IMR-90 (cell line): ENCODE data around the gene LLPH. TPM values are rescaled to one million over a fixed set of nuclear protein-coding genes. Genes with fewer than 3 reads are reported as not detected.

Experiments used
- ATAC-seq: fragments of 200-7000 bp; cut with Tn5 transposase; 2 replicates; pipeline ENCODE4 v1.9.1; 2020; ENCODE audit warnings: low read depth, mild to moderate bottlenecking, moderate library complexity
- BruUV-seq: library from RNA; stranded (reverse); fragments of 400-500 nt; replicated peaks from 2 replicates; lab custom pipeline; 2021; lab: Mats Ljungman, UMichigan
- CTCF ChIA-PET: fragments of 300-600 bp; formaldehyde crosslinking; extraction: SDS; loops from one replicate; lab custom pipeline; 2021; ENCODE audit warnings: antibody characterized with exemption; lab: Yijun Ruan, JAX
- POLR2A ChIA-PET: fragments of 300-600 bp; sonication (Branson Sonifier 250); formaldehyde crosslinking; loops from one replicate; lab custom pipeline; 2022; ENCODE audit warnings: antibody characterized with exemption; ENCODE audit not compliant: unreplicated experiment; lab: Charles Lee
- DNase-seq: peaks from one replicate; pipeline ENCODE4 v3.0.0; 2013
- H2AFZ ChIP-seq: replicated peaks from 2 replicates; pipeline ENCODE3; 2013; ENCODE audit warnings: low read length, mild to moderate bottlenecking; ENCODE audit not compliant: poor library complexity
- H2AK5ac ChIP-seq: 2 replicates; pipeline ENCODE4 v1.6.1; 2013; ENCODE audit warnings: low read depth, low read length, inconsistent platforms
- H2AK9ac ChIP-seq: replicated peaks from 2 replicates; pipeline ENCODE3; 2013; ENCODE audit warnings: mild to moderate bottlenecking, low read depth, low read length, moderate library complexity; ENCODE audit not compliant: poor library complexity
- H2BK120ac ChIP-seq: 2 replicates; pipeline ENCODE4 v1.6.1; 2013; ENCODE audit warnings: low read depth, low read length, inconsistent platforms
- H2BK15ac ChIP-seq: 3 replicates; pipeline ENCODE4 v1.6.1; 2013; ENCODE audit warnings: low read depth, low read length, inconsistent platforms
- H2BK20ac ChIP-seq: 2 replicates; pipeline ENCODE4 v1.6.1; 2013; ENCODE audit warnings: low read depth, mild to moderate bottlenecking, inconsistent platforms, low read length, moderate library complexity
- H2BK5ac ChIP-seq: 2 replicates; pipeline ENCODE4 v1.6.1; 2013; ENCODE audit warnings: mild to moderate bottlenecking, low read depth, low read length, inconsistent platforms; ENCODE audit not compliant: poor library complexity, severe bottlenecking
- H3K14ac ChIP-seq: replicated peaks from 2 replicates; pipeline ENCODE4 v1.6.1; 2013; ENCODE audit warnings: low read depth, low read length, inconsistent platforms
- H3K18ac ChIP-seq: 2 replicates; pipeline ENCODE4 v1.6.1; 2013; ENCODE audit warnings: low read depth, low read length, control low read depth
- H3K23ac ChIP-seq: 2 replicates; pipeline ENCODE4 v1.6.1; 2013; ENCODE audit warnings: low read depth, low read length, inconsistent platforms
- H3K27ac ChIP-seq: 2 replicates; pipeline ENCODE4 v1.5.1; 2013; ENCODE audit warnings: mild to moderate bottlenecking, control low read depth, low read length; ENCODE audit not compliant: insufficient read depth
- H3K27me3 ChIP-seq: 2 replicates; pipeline ENCODE4 v1.6.1; 2013; ENCODE audit warnings: low read length; ENCODE audit not compliant: control insufficient read depth, insufficient read depth
- H3K36me3 ChIP-seq: 2 replicates; pipeline ENCODE4 v1.6.1; 2013; ENCODE audit warnings: low read length, mixed read lengths; ENCODE audit not compliant: control insufficient read depth, insufficient read depth
- H3K4ac ChIP-seq: 2 replicates; pipeline ENCODE4 v1.6.1; 2013; ENCODE audit warnings: low read depth, low read length, inconsistent platforms
- H3K4me1 ChIP-seq: 2 replicates; pipeline ENCODE4 v1.6.1; 2013; ENCODE audit warnings: low read length, mixed read lengths; ENCODE audit not compliant: control insufficient read depth, insufficient read depth
- H3K4me2 ChIP-seq: 2 replicates; pipeline ENCODE4 v1.6.1; 2013; ENCODE audit warnings: low read depth, mild to moderate bottlenecking, control low read depth, low read length, moderate library complexity
- H3K4me3 ChIP-seq: 2 replicates; pipeline ENCODE4 v1.5.1; 2013; ENCODE audit warnings: low read depth, mild to moderate bottlenecking, control low read depth, low read length, moderate library complexity; ENCODE audit not compliant: insufficient read depth
- H3K56ac ChIP-seq: 2 replicates; pipeline ENCODE4 v1.6.1; 2013; ENCODE audit warnings: low read length, inconsistent platforms; ENCODE audit not compliant: insufficient read depth; ENCODE audit errors: extremely low read depth
- H3K79me1 ChIP-seq, 2 experiments: 2 replicates each; pipeline ENCODE4 v1.6.1; 2013; ENCODE audit warnings: low read length in 2 of 2, inconsistent platforms in 1 of 2, low read depth in 1 of 2
- H3K9ac ChIP-seq: 2 replicates; pipeline ENCODE4 v1.6.1; 2013; ENCODE audit warnings: low read depth, low read length, control low read depth
- H3K9me1 ChIP-seq: 2 replicates; pipeline ENCODE4 v1.6.1; 2013; ENCODE audit warnings: low read length, inconsistent platforms; ENCODE audit not compliant: insufficient read depth
- H3K9me3 ChIP-seq: 2 replicates; pipeline ENCODE4 v1.6.1; 2013; ENCODE audit warnings: low read length; ENCODE audit not compliant: control insufficient read depth, insufficient read depth
- H4K20me1 ChIP-seq: 2 replicates; pipeline ENCODE4 v1.6.1; 2013; ENCODE audit warnings: low read length, inconsistent platforms; ENCODE audit not compliant: insufficient read depth
- H4K5ac ChIP-seq: 2 replicates; pipeline ENCODE4 v1.6.1; 2013; ENCODE audit warnings: mild to moderate bottlenecking, low read depth, low read length, control low read depth
- H4K8ac ChIP-seq, 2 experiments: 2 replicates each; pipeline ENCODE4 v1.6.1; 2013; ENCODE audit warnings: low read depth in 2 of 2, low read length in 2 of 2, control low read depth in 1 of 2, inconsistent platforms in 1 of 2
- H4K91ac ChIP-seq: 2 replicates; pipeline ENCODE4 v1.6.1; 2013; ENCODE audit warnings: low read depth, low read length, inconsistent platforms; ENCODE audit not compliant: insufficient read depth
- BHLHE40 ChIP-seq: fragments of 150-350 bp; IDR thresholded peaks from 2 replicates; pipeline ENCODE4 v1.6.1; 2016; ENCODE audit warnings: mild to moderate bottlenecking, low read depth, low read length
- CEBPB ChIP-seq: IDR thresholded peaks from 2 replicates; pipeline ENCODE4 v1.6.1; 2012; ENCODE audit warnings: low read depth, low read length, improper control_type of control experiment
- FOS ChIP-seq: fragments of 150-350 bp; IDR thresholded peaks from 2 replicates; pipeline ENCODE4 v1.6.1; 2016; ENCODE audit warnings: low read depth, low read length
- MAFK ChIP-seq: IDR thresholded peaks from 2 replicates; pipeline ENCODE4 v1.6.1; 2012; ENCODE audit warnings: low read depth, low read length, improper control_type of control experiment
- NFE2L2 ChIP-seq: fragments of 150-350 bp; IDR thresholded peaks from 2 replicates; pipeline ENCODE4 v1.6.1; 2016; ENCODE audit warnings: low read depth, mild to moderate bottlenecking, low read length
- POLR2A ChIP-seq: IDR thresholded peaks from 2 replicates; pipeline ENCODE4 v1.6.1; 2012; ENCODE audit warnings: mild to moderate bottlenecking, low read depth, low read length
- RAD21 ChIP-seq: IDR thresholded peaks from 2 replicates; pipeline ENCODE4 v1.6.1; 2012; ENCODE audit warnings: low read length, improper control_type of control experiment
- SMC3 ChIP-seq: fragments of 150-350 bp; IDR thresholded peaks from 2 replicates; pipeline ENCODE4 v1.6.1; 2016; ENCODE audit warnings: low read depth, mild to moderate bottlenecking, antibody characterized with exemption, low read length, moderate library complexity
- USF2 ChIP-seq: fragments of 150-350 bp; IDR thresholded peaks from 2 replicates; pipeline ENCODE4 v1.6.1; 2017; ENCODE audit warnings: mild to moderate bottlenecking, antibody characterized with exemption, low read length, low read depth
- WGBS, 2 experiments: methylation state at CpG; one replicate each; pipeline versions ENCODE4 v1.1.5 to v1.1.7; 2013; ENCODE audit warnings: missing lambda C conversion rate in 2 of 2; ENCODE audit not compliant: insufficient read length in 1 of 2; ENCODE audit errors: extremely low coverage in 2 of 2; 5-methylcytosine and 5-hydroxymethylcytosine counted together
- dilution Hi-C: fragments of 300-500 bp; cut with HindIII; formaldehyde crosslinking; loops from one replicate; pipeline ENCODE4 v1.14.3; 2018; ENCODE audit warnings: low sequenced_read_pairs; ENCODE audit not compliant: unreplicated experiment
- in situ Hi-C: fragments of 300-500 bp; cut with MboI; formaldehyde crosslinking; loops from 3 replicates; pipeline ENCODE4 v1.14.3; 2019; ENCODE audit warnings: low sequenced_read_pairs, inconsistent platforms, mixed read lengths
- intact Hi-C: fragments of 100-400 bp; cut with micrococcal nuclease; formaldehyde crosslinking; loops from 2 replicates; pipeline ENCODE4 v1.10.0; 2022
- polyA plus RNA-seq, 3 experiments: library from polyadenylated mRNA; depleted of rRNA; stranded (reverse); fragments of >200 nt; gene quantifications; 2 replicates each; pipeline ENCODE4 v1.2.3, GENCODE V29; 2012; ENCODE audit warnings: low replicate concordance in 1 of 3
- total RNA-seq: library from RNA; depleted of rRNA; stranded (reverse); fragments of >200 nt; gene quantifications from 2 replicates; pipeline ENCODE4 v1.2.3, GENCODE V29; 2012
- TF ChIP-seq, protein P1 (sequence below): conservative IDR thresholded peaks from 2 replicates; pipeline ENCODE4 v1.5.1; 2012; ENCODE audit warnings: mild to moderate bottlenecking, low read depth, low read length, improper control_type of control experiment
- TF ChIP-seq, protein P2 (sequence below): fragments of 150-350 bp; IDR thresholded peaks from 2 replicates; pipeline ENCODE4 v1.6.1; 2016; ENCODE audit warnings: low read depth, mild to moderate bottlenecking, low read length, moderate library complexity, borderline replicate concordance

LLPH gene
- total and polyA plus RNA-seq, 2 of the 4 experiments (the other 2 are of a cell fraction): 2.7 to 17.0 TPM

DNA sequence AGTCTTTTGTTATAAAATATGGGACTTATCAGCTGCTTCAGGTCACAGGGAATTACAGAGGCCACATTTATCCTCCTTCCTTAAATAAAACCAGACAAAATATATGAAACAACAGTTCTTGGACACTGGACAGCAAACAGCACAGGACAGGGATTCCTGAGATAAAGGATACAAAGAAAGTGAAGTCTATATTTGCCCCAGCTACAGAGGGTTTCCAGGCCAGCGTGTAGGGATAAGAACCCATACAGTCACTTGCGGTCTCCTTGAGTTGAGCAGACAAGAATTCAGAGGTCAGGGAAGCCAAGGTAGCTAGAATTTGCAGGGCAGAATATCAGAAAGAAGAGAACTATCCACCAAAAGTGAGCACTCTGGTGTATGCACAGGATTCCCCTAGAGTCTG, 8.8 kb upstream of the LLPH start:
- Histone ChIP-seq H3K18ac (no peak overlapping the region), H2BK15ac (no peak overlapping the region), H2AK9ac (no peak overlapping the region), H4K8ac (no peak overlapping the region), H3K4me1 (no peaks in the 10 kb centered on the region), H3K4me2 (no peak overlapping the region), H3K9ac (no peak overlapping the region), H2AK5ac (no peak overlapping the region), H3K9me3 (peaks cover 6% of the 10 kb centered on the region), H2BK20ac (no peak overlapping the region), H3K4me3 (no peak overlapping the region), H3K9me1 (no peaks in the 10 kb centered on the region), H4K91ac (no peak overlapping the region), H2BK120ac (no peak overlapping the region), H2AFZ (no peak overlapping the region), H3K27ac (no peak overlapping the region), H2BK5ac (no peak overlapping the region), H3K79me1 (peaks cover 31 to 36% of the 10 kb centered on the region in 2 experiments), H3K4ac (no peak overlapping the region), H3K23ac (no peak overlapping the region), H4K5ac (no peak overlapping the region), H3K27me3 (no peaks in the 10 kb centered on the region), H3K36me3 (peaks cover 20% of the 10 kb centered on the region), H3K56ac (no peak overlapping the region), H4K20me1 (no peaks in the 10 kb centered on the region), H3K14ac (no peak overlapping the region)
- POLR2A ChIA-PET: no interaction called here
- no TSS peak for BruUV-seq
- no CpG with 5 or more reads among the region's 2 CpGs for WGBS, 2 experiments
- dilution Hi-C loops: no loop called here
- intact Hi-C loops: no loop called here
- no peak for ATAC-seq
- CTCF ChIA-PET: no interaction called here
- no peak for DNase-seq
- in situ Hi-C loops: no loop called here
- TF ChIP-seq BHLHE40: no peak
- no peak for TF ChIP-seq POLR2A
- TF ChIP-seq NFE2L2: no peak
- TF ChIP-seq RAD21: no peak
- no peak for TF ChIP-seq FOS
- TF ChIP-seq, protein P1, sequence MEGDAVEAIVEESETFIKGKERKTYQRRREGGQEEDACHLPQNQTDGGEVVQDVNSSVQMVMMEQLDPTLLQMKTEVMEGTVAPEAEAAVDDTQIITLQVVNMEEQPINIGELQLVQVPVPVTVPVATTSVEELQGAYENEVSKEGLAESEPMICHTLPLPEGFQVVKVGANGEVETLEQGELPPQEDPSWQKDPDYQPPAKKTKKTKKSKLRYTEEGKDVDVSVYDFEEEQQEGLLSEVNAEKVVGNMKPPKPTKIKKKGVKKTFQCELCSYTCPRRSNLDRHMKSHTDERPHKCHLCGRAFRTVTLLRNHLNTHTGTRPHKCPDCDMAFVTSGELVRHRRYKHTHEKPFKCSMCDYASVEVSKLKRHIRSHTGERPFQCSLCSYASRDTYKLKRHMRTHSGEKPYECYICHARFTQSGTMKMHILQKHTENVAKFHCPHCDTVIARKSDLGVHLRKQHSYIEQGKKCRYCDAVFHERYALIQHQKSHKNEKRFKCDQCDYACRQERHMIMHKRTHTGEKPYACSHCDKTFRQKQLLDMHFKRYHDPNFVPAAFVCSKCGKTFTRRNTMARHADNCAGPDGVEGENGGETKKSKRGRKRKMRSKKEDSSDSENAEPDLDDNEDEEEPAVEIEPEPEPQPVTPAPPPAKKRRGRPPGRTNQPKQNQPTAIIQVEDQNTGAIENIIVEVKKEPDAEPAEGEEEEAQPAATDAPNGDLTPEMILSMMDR: no peak
- TF ChIP-seq, protein P2, sequence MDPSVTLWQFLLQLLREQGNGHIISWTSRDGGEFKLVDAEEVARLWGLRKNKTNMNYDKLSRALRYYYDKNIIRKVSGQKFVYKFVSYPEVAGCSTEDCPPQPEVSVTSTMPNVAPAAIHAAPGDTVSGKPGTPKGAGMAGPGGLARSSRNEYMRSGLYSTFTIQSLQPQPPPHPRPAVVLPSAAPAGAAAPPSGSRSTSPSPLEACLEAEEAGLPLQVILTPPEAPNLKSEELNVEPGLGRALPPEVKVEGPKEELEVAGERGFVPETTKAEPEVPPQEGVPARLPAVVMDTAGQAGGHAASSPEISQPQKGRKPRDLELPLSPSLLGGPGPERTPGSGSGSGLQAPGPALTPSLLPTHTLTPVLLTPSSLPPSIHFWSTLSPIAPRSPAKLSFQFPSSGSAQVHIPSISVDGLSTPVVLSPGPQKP: no peak
- no peak for TF ChIP-seq MAFK
- no peak for TF ChIP-seq CEBPB
- no peak for TF ChIP-seq SMC3
- TF ChIP-seq USF2: no peak
